Stimulated activated CD8-positive, alpha-beta memory T cell treated with anti-CD3 and anti-CD28 coated beads, Interleukin-12 subunit alpha, Interleukin-12 subunit beta, amount 100 ng/mL, for 4 hours (primary cell): Measurements from ENCODE around the gene EPHB1.

ENCODE experiments used
- DNase-seq: peaks from one replicate; pipeline ENCODE4 v3.0.0-alpha.2; 2020; ENCODE audit warnings: low read depth

The EPHB1 gene

DNA sequence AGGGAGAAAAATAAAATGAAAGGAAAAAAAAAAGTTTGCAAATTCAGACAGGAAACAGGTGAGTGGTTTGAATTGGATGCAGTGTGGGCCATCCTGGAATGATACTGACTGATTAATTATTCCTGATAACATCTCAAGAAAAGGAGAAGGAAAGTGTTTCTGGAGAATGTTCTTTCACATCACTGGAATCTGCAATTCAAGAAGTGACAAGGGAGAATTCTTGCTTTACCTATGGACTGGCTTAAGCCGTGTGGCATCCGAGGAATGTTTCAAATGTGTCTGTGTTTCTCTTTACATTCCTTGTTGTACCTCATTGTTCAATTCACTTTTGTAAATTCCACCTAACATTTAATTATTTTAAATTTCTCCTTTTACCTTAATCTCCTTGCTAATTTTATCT lies 465.0 kb downstream of the EPHB1 start:
- no peak for DNase-seq

DNA sequence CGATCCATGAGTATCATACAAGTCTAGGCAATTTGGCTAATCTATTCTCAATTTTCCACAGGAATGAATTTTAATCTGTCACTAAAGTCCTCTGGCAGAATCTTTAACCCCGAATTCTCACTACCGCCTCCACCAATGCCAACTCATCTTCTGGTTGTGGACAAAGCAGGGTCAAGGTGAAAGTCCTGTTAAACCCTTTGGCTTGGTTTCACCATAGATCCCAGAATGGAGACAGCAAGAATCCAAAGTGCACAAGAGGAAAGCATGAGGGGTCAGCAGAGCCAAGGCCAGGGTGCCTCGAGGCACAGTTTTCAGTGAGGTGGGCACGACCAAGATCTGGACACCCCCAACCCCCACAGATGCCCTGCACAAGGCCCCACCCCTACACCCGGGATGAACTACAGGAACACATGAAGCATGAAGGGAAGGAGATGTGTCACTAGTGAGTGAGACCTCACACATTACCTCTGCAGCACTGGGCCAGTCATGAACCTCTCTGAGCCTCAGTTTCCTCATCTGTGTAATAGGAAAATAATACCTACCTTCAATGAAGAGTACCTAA lies 466.2 kb downstream of the EPHB1 start:
- DNase-seq = no peak

DNA sequence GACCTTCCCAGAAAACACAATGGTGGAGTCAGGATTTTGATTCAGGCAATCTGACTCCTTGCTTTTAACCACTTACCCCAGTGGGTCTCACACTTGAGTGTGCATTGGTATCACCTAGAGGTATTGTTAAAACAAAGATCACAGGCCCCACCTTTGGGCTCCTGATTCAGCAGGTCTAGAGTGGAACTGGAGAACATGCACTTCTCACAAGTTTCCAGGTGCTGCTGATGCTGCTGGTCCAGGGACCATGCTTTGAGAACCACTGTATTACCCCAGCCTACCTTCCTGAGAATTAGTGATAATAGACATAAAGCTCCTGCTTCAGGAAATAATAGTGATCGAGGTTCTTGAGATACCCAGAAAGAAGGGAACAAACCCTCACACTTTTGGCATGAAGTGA lies 466.9 kb downstream of the EPHB1 start:
- DNase-seq = no peak

DNA sequence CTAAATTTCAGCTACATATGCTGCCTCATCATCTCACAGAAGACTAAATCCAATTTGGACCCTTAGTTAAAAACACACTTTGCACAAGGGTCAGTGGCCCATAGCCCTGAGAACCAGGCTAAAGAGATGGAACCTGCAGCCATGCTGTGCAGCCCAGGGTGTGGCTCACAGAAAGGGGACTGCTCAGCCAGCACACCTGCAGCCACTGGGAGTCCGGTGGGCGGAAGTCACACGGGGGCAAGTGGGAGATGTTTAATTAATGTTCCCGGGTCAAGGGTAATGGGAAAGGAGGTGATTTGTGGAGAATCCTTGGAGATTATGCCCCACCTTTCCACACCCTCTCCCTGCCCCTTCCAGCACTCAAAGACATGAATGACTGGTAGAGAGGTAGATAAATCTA lies 467.4 kb downstream of the EPHB1 start:
- DNase-seq = no peak

DNA sequence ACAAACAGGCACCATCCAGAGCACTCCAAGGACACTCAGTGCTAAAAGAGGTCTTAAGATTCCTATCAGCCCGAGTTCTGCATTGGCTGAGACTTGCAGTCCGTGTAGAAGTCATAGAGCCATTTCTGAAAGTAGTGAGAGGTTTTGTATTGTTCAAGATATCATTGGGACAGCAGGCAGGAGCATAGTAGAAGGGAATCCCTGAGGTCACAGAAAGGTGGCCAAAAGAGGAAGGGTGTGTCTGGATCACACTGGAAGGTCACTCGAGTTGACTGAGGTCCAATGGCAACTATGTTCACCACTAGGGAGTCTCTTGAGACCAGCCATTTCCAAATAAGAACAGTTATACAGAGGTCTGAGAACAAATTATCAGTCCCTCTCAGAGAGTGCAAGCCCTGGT lies 468.3 kb downstream of the EPHB1 start:
- no peak for DNase-seq

DNA sequence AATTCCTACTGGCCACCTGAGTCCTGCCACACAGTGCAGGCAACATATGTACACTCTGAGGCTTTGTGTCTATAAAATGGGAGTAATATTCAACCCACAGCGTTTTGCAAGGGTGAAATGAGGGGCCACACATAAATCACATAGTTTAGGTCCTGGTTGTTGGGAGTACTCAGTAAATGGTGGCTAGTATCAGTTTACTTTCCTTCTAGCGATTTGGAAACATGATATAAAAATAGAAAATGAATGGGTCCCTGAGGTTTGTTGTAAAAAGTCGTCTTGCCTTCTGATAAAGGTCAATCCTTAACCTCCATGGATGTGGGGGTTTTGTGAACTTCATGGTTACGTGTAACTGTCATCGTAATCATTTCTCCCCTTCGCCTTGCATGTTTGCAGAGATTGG lies 472.4 kb downstream of the EPHB1 start:
- no peak for DNase-seq

DNA sequence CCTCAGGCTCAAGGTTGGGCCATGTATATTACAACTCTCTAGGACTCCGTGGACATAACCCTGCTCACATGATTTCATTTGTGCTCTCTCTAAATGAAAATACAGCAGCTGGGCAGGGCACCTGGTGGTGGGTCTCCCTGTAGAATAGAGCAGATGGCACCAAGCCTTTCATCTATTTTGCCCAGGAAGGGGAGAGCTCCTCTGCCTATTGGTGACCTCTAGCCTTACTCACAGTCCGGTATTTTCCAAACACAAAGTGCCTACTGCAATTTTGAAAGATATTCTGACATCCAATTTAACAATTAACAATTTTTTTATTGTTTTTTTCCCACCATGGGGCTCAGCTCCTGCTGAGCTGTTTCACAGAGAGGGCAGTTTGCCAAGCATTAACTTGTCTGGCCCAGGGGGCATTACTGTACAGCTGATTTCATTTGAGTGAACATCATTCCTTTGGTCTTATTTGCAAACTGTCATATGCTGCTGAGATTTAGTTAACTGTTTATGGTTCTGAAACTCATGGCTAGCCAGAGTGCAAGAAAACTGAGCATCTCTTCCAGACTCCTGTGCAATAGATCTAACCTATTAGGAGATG lies 474.0 kb downstream of the EPHB1 start:
- no peak for DNase-seq

DNA sequence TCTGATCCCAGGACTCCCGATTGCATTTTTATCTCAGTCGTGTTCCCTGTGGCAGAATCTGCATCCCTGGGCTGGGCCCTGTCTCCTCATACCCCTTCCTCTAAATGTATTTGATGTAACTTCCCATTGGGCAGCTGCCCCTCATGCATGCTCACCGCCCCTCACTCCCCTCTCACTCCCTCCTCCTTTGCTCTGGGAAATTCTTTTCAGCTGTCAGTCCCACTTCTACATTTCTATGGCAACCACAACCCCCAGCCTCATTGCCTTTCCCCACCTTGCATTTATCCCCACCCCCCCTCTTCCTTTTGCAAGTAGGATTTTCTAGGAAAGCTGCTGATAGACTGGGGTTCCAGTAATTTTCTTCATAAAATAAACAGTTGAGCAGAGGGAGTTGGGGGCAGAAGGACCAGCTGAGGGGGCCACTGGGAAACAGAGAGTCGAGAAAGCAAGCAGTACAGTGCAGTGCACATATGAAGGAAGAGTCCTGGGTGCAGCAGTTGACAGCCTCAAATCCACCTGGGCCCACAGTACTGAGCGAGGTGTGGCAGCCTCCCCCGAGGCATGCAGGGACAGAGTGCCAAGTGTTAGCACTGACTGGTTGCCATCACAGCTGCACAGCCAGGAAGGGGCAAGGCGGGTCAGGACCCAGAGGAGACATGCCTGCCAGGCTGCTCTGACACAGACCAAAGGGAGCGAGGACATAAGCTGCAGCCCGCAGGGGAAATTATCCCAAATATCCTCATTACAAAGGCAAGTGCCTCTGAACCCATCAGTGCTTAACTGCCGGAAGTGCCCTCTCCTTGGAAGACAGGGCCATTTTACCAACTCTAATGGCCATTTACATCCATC lies 476.3 kb downstream of the EPHB1 start:
- DNase-seq = no peak

DNA sequence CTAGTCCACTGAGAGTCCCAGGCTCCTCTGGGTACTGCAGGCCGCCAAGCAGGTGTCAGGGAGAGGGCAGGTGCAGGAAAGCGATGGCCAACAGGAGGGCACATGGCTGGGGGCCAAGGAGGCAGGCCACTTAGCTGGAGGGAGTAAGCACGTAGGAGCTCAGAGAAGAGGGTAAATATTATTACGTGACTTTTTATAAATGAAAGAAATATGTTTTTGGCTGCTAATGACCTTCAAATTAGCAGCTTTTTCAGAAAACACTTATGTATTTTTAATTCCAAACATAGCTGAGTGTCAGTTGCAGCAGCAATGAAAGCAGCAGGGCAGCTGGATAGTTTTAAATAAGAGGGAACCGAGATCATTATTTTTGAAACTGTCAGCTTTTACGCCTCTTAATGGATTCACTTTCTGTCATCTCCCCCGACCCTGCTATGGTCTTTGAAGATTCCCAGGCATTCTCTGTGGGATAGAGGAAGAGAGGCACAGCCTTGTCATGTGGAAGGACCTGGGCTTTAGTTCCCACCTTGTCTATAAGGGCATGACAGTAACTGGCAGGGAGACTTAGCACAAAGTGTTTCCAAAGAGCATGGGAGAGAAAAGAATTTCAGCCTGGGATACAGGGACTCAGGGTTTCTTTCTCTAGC lies 477.1 kb downstream of the EPHB1 start:
- no peak for DNase-seq

DNA sequence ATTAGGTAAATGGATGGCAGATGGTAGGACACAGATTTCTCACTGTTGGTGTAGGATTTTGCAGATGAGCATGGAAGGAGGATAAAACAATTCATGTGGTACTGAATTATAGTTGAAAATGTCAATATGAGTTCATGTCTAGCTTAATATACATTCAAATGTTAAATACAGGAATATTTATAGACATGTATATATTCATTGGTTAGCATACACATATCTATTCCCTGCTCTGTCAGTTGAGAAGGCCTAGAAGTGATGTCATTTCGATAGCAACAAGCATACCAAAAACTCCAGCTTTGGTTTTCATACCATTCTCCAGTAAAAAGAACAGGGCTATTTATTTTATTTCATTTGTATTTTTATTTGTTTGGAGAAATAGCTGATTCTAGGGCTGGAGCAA lies 497.1 kb downstream of the EPHB1 start:
- no peak for DNase-seq

DNA sequence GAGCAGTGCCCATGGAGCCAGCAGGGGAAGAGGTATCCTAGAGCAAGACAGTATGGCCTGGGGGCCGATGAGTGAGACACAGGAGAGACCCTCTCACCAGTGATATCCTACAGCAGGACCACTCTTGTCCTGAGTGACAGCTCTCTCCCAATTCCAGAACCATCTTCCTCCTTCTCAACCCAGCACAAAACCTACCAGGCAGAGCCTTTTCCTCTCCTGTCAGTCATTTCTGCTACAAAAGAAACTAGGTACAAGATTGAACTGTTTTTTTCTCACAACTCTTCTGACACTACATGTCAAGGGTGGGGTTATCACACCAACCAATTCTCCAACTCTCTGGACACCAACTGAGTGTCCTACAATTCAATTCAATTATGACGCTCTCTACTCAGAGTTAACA lies 506.6 kb downstream of the EPHB1 start:
- DNase-seq = no peak

DNA sequence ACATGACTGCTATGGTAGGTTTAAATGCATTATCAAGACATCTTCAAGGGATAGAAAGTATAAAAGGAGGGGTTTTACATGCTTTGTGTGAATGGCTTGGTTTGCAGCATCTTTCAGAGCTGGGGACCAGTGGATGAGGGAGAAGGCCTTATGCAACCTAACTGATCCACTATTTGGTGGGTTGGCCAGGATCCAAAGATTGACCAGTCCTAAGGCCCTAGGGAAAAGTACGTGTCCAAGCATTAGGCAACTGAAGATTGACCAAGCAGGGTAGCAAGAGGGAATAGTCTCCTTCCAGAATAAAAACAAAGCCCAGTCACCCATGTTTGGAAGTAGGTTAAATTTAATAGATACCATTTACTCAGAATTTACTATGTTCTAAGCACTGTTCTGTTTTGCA lies 509.3 kb downstream of the EPHB1 start:
- no peak for DNase-seq
